GM12892 (cell line): ENCODE data around the gene JDP2.

Experiments used
- POLR2A ChIP-seq: IDR thresholded peaks from 2 replicates; pipeline ENCODE4 v1.6.1; 2011; ENCODE audit warnings: low read depth, low read length, control low read depth
- POLR2AphosphoS5 ChIP-seq: IDR thresholded peaks from 2 replicates; pipeline ENCODE4 v1.6.1; 2011; ENCODE audit warnings: low read depth, low read length, control low read depth
- TAF1 ChIP-seq: IDR thresholded peaks from 2 replicates; pipeline ENCODE4 v1.6.1; 2011; ENCODE audit warnings: low read depth, mild to moderate bottlenecking, control low read depth, low read length, borderline replicate concordance

DNA sequence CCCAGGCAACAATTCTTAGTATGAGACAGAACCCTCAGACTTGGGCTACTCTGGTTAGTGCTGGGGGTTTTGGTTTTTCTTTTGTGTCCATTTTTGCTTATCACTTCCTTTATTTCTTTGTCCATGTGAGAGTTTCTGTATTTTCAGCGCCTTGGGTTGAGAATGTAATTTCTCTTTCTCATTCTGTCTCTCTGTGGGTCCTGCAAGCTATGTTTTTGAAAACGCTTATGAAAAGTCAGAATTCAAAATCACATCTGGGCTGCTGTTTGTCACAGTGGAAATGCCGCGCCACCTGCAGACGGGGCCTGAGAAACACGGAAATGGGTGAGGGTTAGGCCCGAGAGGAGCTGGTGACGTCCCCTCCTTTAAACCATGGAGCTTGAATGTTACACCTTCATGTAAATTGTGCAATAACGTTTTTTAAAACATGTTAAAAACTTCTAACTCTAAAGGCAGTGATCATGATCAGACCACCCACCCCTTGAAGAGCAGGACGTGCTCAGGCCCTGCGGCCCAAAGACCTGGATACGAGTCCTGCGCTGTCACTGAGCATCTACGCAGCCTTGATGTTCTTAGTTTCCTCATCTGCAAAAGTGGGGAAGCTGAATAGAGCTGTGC lies 26.1 kb downstream of the JDP2 start:
- TF ChIP-seq POLR2A: no peak
- TF ChIP-seq TAF1: no peak
- TF ChIP-seq POLR2AphosphoS5: no peak
